A673 (cell line): ENCODE data around the gene SCGN. TPM values are rescaled to one million over a fixed set of nuclear protein-coding genes. Genes with fewer than 3 reads are reported as not detected.

Experiments
- BruUV-seq: library from RNA; stranded (reverse); fragments of 400-500 nt; replicated peaks from 2 replicates; lab custom pipeline; 2021; lab: Mats Ljungman, UMichigan
- CTCF ChIA-PET: fragments of 300-600 bp; sonication (Branson Sonifier 250); formaldehyde crosslinking; loops from one replicate; lab custom pipeline; 2022; ENCODE audit warnings: antibody characterized with exemption; lab: Charles Lee
- POLR2A ChIA-PET: fragments of 300-600 bp; sonication (Branson Sonifier 250); formaldehyde crosslinking; loops from one replicate; lab custom pipeline; 2022; ENCODE audit warnings: antibody characterized with exemption; ENCODE audit not compliant: low non-redundant PET; lab: Charles Lee
- DNase-seq: peaks from one replicate; pipeline ENCODE4 v3.0.0-alpha.2; 2015; ENCODE audit warnings: low spot score
- H3K27ac ChIP-seq: fragments of 200-600 bp; sonication (generic); 2 replicates; pipeline ENCODE4 v1.5.1; 2016; ENCODE audit warnings: mixed run types, low read depth, mild to moderate bottlenecking, mixed read lengths, antibody characterized with exemption, low read length; ENCODE audit not compliant: poor library complexity, severe bottlenecking
- H3K27me3 ChIP-seq: fragments of 200-600 bp; sonication (generic); replicated peaks from 2 replicates; pipeline ENCODE4 v1.6.1; 2017; ENCODE audit warnings: mixed run types, low read depth, mild to moderate bottlenecking, mixed read lengths, antibody characterized with exemption, low read length; ENCODE audit not compliant: insufficient read depth, poor library complexity
- H3K36me3 ChIP-seq: fragments of 200-600 bp; sonication (generic); 2 replicates; pipeline ENCODE4 v1.6.1; 2016; ENCODE audit warnings: mixed run types, mild to moderate bottlenecking, mixed read lengths, antibody characterized with exemption, low read length; ENCODE audit not compliant: insufficient read depth, poor library complexity, severe bottlenecking
- H3K4me1 ChIP-seq: fragments of 200-600 bp; sonication (generic); 2 replicates; pipeline ENCODE4 v1.6.1; 2017; ENCODE audit warnings: mixed run types, mild to moderate bottlenecking, mixed read lengths, antibody characterized with exemption, low read length; ENCODE audit not compliant: insufficient read depth, poor library complexity, severe bottlenecking
- H3K4me3 ChIP-seq: fragments of 200-600 bp; sonication (generic); 2 replicates; pipeline ENCODE4 v1.5.1; 2016; ENCODE audit warnings: low read depth, mixed run types, mild to moderate bottlenecking, mixed read lengths, low read length; ENCODE audit not compliant: poor library complexity, severe bottlenecking
- H3K9me3 ChIP-seq: fragments of 200-600 bp; sonication (generic); 2 replicates; pipeline ENCODE4 v1.6.1; 2016; ENCODE audit warnings: mixed run types, low read depth, mild to moderate bottlenecking, mixed read lengths, antibody characterized with exemption, low read length; ENCODE audit not compliant: poor library complexity, severe bottlenecking
- CTCF ChIP-seq: fragments of 300-800, 200-600 bp; sonication (generic); conservative IDR thresholded peaks from 2 replicates; pipeline ENCODE4 v1.5.1; 2017; ENCODE audit warnings: low read depth, mild to moderate bottlenecking, antibody characterized with exemption, low read length, moderate library complexity, mixed read lengths
- EZH2 ChIP-seq: fragments of 200-600 bp; sonication (generic); IDR thresholded peaks from 2 replicates; pipeline ENCODE4 v1.6.1; 2017; ENCODE audit warnings: borderline replicate concordance, low read depth, mild to moderate bottlenecking, mixed read lengths, antibody characterized with exemption, low read length; ENCODE audit not compliant: poor library complexity, severe bottlenecking
- intact Hi-C: fragments of 100-400 bp; cut with micrococcal nuclease; formaldehyde crosslinking; loops from one replicate; pipeline ENCODE4 v1.10.0; 2022; ENCODE audit not compliant: unreplicated experiment
- total RNA-seq: library from RNA; stranded (reverse); gene quantifications from 2 replicates; pipeline ENCODE4 v1.2.3, GENCODE V29; 2021

Gene SCGN
- total RNA-seq, 1 experiment from 2014 or later: not detected

GRCh38 chr6:25684565-25684964, 32.5 kb downstream of the SCGN start:
- TF ChIP-seq EZH2 (no peak), CTCF (no peak)
- no TSS peak for BruUV-seq
- H3K4me3 ChIP-seq: no peak overlapping the region
- no peaks in the 10 kb centered on the region for H3K9me3 ChIP-seq
- no peak overlapping the region for H3K27ac ChIP-seq
- H3K4me1 ChIP-seq: no peaks in the 10 kb centered on the region
- ChIA-PET POLR2A (no interaction called here), CTCF (no interaction called here)
- DNase-seq: no peak
- intact Hi-C loops: no loop called here
- H3K27me3 ChIP-seq: no peaks in the 10 kb centered on the region
- H3K36me3 ChIP-seq: no peaks in the 10 kb centered on the region

DNA sequence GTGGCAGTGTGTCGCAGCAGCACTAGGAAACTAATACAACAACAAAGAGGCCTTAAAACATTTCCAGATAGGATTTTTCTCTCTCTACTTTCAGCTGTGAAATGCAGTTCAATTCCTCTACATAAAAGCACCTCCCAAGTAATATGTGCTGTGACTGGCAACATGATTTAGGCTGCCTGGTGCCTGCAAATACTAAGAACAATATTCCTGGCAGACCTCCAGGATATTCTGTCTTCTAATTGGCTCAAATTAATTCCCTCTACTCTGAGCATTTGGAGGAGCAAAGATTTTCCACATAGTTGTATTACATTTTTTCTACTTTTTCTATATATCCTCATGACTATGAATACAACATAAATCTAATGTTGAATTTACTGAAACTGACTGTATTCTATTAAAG, 33.2 kb downstream of the SCGN start:
- DNase-seq: no peak
- Histone ChIP-seq H3K9me3 (no peaks in the 10 kb centered on the region), H3K27me3 (no peaks in the 10 kb centered on the region), H3K27ac (no peak overlapping the region), H3K36me3 (no peaks in the 10 kb centered on the region), H3K4me3 (no peak overlapping the region), H3K4me1 (no peaks in the 10 kb centered on the region)
- TF ChIP-seq CTCF: no peak
- intact Hi-C loops: no loop called here
- BruUV-seq: no TSS peak
- POLR2A ChIA-PET: no interaction called here
- CTCF ChIA-PET: no interaction called here

DNA sequence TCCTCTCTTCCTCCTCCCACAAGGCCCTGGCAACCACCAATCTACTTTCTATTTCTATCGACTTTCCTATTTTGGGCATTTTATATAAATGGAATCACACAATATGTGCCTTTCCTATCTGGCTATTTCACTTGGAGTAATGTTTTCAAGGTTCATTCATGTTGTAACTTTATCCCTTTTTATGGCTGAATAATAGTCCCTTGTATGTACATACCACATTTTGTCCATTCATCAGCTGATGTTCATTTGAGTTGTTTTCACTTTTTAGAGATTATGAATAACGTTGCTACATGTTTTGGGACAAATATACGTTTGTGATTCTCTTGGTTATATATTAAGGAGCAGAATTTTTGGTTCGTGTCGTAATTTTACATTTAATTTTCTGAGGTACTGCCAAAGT, 33.9 kb downstream of the SCGN start:
- BruUV-seq: no TSS peak
- Histone ChIP-seq H3K27ac (no peak overlapping the region), H3K36me3 (no peaks in the 10 kb centered on the region), H3K9me3 (no peaks in the 10 kb centered on the region), H3K4me1 (no peaks in the 10 kb centered on the region), H3K27me3 (no peaks in the 10 kb centered on the region), H3K4me3 (no peak overlapping the region)
- no peak for DNase-seq
- ChIA-PET CTCF (no interaction called here), POLR2A (no interaction called here)
- intact Hi-C loops: no loop called here
- no peak for TF ChIP-seq CTCF
- no peak for TF ChIP-seq EZH2
